SK-N-SH (cell line): ENCODE data around the gene BCLAF3.

Source experiments
- POLR2AphosphoS5 ChIP-seq: IDR thresholded peaks from 2 replicates; pipeline ENCODE4 v1.6.1; 2012; ENCODE audit warnings: low read depth, low read length
- TF ChIP-seq, protein P1 (sequence below): fragments of 200-600 bp; sonication (generic); IDR thresholded peaks from 2 replicates; pipeline ENCODE4 v1.6.1; 2017; ENCODE audit warnings: antibody characterized with exemption, mild to moderate bottlenecking, moderate library complexity
- TF ChIP-seq, protein P2 (sequence below): IDR thresholded peaks from 2 replicates; pipeline ENCODE4 v1.6.1; 2012; ENCODE audit warnings: mild to moderate bottlenecking, low read depth, low read length, moderate library complexity

DNA sequence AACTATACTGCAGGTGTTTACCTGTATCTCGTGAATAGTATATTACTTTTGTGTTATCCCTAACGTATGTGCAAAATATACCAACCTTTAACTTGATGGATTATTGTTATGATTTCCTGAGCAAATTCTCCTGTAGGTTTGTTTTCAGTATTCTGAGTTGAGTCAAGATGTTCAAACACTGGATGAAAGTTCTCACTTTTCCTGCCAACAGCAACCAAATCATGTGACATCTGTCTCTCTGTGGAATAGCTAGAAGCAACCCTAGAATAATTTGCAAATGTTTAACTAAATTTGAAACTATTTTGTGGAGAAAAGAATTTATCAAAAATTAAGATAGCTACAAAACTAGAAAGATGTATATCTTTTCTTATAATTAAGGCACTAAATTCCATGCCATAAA, 35.6 kb downstream of the BCLAF3 start:
- no peak for TF ChIP-seq POLR2AphosphoS5
- TF ChIP-seq, protein P1, sequence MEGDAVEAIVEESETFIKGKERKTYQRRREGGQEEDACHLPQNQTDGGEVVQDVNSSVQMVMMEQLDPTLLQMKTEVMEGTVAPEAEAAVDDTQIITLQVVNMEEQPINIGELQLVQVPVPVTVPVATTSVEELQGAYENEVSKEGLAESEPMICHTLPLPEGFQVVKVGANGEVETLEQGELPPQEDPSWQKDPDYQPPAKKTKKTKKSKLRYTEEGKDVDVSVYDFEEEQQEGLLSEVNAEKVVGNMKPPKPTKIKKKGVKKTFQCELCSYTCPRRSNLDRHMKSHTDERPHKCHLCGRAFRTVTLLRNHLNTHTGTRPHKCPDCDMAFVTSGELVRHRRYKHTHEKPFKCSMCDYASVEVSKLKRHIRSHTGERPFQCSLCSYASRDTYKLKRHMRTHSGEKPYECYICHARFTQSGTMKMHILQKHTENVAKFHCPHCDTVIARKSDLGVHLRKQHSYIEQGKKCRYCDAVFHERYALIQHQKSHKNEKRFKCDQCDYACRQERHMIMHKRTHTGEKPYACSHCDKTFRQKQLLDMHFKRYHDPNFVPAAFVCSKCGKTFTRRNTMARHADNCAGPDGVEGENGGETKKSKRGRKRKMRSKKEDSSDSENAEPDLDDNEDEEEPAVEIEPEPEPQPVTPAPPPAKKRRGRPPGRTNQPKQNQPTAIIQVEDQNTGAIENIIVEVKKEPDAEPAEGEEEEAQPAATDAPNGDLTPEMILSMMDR, result no peak
- TF ChIP-seq, protein P2, sequence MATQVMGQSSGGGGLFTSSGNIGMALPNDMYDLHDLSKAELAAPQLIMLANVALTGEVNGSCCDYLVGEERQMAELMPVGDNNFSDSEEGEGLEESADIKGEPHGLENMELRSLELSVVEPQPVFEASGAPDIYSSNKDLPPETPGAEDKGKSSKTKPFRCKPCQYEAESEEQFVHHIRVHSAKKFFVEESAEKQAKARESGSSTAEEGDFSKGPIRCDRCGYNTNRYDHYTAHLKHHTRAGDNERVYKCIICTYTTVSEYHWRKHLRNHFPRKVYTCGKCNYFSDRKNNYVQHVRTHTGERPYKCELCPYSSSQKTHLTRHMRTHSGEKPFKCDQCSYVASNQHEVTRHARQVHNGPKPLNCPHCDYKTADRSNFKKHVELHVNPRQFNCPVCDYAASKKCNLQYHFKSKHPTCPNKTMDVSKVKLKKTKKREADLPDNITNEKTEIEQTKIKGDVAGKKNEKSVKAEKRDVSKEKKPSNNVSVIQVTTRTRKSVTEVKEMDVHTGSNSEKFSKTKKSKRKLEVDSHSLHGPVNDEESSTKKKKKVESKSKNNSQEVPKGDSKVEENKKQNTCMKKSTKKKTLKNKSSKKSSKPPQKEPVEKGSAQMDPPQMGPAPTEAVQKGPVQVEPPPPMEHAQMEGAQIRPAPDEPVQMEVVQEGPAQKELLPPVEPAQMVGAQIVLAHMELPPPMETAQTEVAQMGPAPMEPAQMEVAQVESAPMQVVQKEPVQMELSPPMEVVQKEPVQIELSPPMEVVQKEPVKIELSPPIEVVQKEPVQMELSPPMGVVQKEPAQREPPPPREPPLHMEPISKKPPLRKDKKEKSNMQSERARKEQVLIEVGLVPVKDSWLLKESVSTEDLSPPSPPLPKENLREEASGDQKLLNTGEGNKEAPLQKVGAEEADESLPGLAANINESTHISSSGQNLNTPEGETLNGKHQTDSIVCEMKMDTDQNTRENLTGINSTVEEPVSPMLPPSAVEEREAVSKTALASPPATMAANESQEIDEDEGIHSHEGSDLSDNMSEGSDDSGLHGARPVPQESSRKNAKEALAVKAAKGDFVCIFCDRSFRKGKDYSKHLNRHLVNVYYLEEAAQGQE, result no peak
